ENCODE results near the gene KCNMA1. TPM values are rescaled to one million over a fixed set of nuclear protein-coding genes. Genes with fewer than 3 reads are reported as not detected.

KCNMA1 gene
- polyA plus RNA-seq, 1 experiment = 21.4 TPM

DNA sequence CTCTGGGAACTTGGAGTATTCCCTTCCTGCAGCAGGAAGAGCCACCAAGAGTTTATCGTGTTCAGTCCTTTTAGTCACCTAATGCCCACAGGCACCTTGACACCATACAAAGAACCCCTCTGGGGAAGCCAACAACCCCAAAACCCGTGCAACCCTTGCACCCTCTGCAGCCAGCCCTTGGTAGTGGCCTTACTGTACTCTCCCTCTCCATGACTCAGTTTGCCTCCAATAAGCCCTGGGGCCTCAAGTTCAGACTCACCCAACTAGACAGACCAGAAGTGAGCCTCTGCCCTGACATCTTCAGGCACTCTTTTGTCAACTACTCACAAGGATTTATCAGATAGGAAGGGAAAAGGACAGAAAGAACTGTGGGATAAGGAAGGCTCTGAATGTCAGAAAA lies 30.9 kb downstream of the KCNMA1 start:
- ChIA-PET CTCF (interaction anchor here (1.7 kb wide), 1 partner anchor 104 kb away, joined by 3 read pairs; no protein-coding TSS in a partner anchor), POLR2A (no interaction called here)
- no peak for DNase-seq (ENCODE audit: low read depth)
- Histone ChIP-seq H3K4me3 (ENCODE audit: low read depth, low read length) (no peak overlapping the region), H3K27me3 (ENCODE audit: control insufficient read depth, insufficient read depth, low read length) (no peaks in the 10 kb centered on the region), H3K36me3 (ENCODE audit: control insufficient read depth, insufficient read depth, low read length) (peaks cover 1% of the 10 kb centered on the region; the same call in 1 of the 2 replicates)
- TF ChIP-seq, protein P1, sequence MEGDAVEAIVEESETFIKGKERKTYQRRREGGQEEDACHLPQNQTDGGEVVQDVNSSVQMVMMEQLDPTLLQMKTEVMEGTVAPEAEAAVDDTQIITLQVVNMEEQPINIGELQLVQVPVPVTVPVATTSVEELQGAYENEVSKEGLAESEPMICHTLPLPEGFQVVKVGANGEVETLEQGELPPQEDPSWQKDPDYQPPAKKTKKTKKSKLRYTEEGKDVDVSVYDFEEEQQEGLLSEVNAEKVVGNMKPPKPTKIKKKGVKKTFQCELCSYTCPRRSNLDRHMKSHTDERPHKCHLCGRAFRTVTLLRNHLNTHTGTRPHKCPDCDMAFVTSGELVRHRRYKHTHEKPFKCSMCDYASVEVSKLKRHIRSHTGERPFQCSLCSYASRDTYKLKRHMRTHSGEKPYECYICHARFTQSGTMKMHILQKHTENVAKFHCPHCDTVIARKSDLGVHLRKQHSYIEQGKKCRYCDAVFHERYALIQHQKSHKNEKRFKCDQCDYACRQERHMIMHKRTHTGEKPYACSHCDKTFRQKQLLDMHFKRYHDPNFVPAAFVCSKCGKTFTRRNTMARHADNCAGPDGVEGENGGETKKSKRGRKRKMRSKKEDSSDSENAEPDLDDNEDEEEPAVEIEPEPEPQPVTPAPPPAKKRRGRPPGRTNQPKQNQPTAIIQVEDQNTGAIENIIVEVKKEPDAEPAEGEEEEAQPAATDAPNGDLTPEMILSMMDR (IDR thresholded peaks at IDR 0.05; ENCODE audit: insufficient read depth, low read depth, low read length) = no peak

DNA sequence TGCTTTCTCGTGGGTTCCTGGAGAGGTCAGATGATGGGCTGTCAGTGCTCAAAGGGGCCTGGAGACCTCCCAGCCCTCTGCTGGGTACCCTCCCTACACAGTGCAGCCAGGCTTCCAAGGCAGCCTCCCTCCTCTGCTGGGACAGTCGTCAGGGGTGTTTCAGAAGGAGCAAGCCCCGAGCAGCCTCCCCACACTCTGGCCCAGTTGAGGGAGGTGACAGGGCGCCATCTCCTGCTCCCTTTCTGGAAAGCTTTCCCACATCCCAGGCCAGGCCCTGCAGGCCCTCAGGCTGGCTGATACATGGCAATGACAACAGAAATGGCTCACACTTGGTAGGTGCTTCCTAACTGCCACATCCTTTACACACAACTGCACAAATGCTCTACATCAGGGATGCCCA lies 32.1 kb downstream of the KCNMA1 start:
- ChIA-PET CTCF (interaction anchor here (0.9 to 1.8 kb wide), 7 partner anchors 8 to 431 kb away, joined by 4 to 9 read pairs (median 4); no protein-coding TSS in a partner anchor), POLR2A (no interaction called here)
- H3K4me3 ChIP-seq (ENCODE audit: low read depth, low read length) = no peak overlapping the region
- H3K36me3 ChIP-seq (ENCODE audit: control insufficient read depth, insufficient read depth, low read length) = peaks cover 1% of the 10 kb centered on the region; the same call in 1 of the 2 replicates
- no peak for DNase-seq (ENCODE audit: low read depth)
- H3K27me3 ChIP-seq (ENCODE audit: control insufficient read depth, insufficient read depth, low read length) = no peaks in the 10 kb centered on the region
- TF ChIP-seq, protein P1 (IDR thresholded peaks at IDR 0.05; ENCODE audit: insufficient read depth, low read depth, low read length) = peak; percentile 25; the same call in 1 of the 2 replicates

DNA sequence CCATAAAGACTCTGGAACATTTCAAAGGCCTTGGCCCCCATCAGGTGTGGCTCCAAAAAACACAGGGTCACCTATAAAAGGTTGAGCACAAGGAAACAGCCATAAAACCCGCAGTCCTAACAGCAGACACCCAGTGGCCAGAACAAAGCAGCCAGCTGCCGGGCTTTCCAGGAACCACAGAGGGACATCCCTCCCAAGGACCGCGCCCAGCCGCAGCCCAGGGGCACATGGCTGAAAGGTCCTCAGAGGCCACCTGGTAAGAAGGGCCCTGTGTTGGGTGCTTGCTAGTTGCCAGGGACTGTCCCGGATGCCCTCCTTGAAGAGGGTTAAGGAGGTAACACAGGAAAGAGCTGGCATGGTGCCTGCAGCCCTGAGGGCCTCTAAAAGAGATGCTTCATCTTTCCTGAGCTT lies 32.7 kb downstream of the KCNMA1 start:
- TF ChIP-seq, protein P1 (IDR thresholded peaks at IDR 0.05; ENCODE audit: insufficient read depth, low read depth, low read length) = no peak
- DNase-seq (ENCODE audit: low read depth) = no peak
- Histone ChIP-seq H3K4me3 (ENCODE audit: low read depth, low read length) (no peak overlapping the region), H3K36me3 (ENCODE audit: control insufficient read depth, insufficient read depth, low read length) (peaks cover 1% of the 10 kb centered on the region; the same call in 1 of the 2 replicates), H3K27me3 (ENCODE audit: control insufficient read depth, insufficient read depth, low read length) (no peaks in the 10 kb centered on the region)
- ChIA-PET CTCF (interaction anchor here (0.9 to 1.8 kb wide), 7 partner anchors 9 to 431 kb away, joined by 4 to 9 read pairs (median 4); no protein-coding TSS in a partner anchor), POLR2A (no interaction called here)

- DNase-seq (ENCODE audit: low read depth) = no peak
- POLR2A ChIA-PET = no interaction called here
- H3K36me3 ChIP-seq (ENCODE audit: control insufficient read depth, insufficient read depth, low read length) = peaks cover 1% of the 10 kb centered on the region; the same call in 1 of the 2 replicates
- CTCF ChIA-PET = interaction anchor here (1.0 to 2.7 kb wide), 4 partner anchors 10 to 430 kb away, joined by 3 to 9 read pairs (median 6); no protein-coding TSS in a partner anchor
- TF ChIP-seq, protein P1 (IDR thresholded peaks at IDR 0.05; ENCODE audit: insufficient read depth, low read depth, low read length) = no peak
- no peaks in the 10 kb centered on the region for H3K27me3 ChIP-seq (ENCODE audit: control insufficient read depth, insufficient read depth, low read length)
- H3K4me3 ChIP-seq (ENCODE audit: low read depth, low read length) = no peak overlapping the region
Measured at GRCh38 chr10:77604063-77604462, 33.5 kb downstream of the KCNMA1 start.

DNA sequence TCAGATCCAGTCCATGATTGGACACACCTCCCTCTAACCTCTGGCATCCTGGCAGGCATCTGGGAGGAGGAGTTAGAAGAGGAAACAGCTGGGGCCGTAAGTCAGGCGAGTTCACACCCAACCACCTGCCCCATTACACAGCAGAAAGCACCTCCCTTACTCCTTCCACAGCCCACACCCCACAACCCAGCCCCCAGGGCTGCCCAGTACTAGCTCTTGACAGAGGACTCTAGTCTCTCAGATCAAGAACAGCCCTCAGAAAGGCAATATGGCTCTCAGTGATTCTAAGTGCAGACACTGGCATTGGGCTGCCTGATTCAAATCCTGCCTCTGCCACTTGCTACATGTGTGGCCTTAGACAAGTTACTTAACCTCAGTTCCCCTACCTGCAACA lies 34.1 kb downstream of the KCNMA1 start:
- Histone ChIP-seq H3K27me3 (ENCODE audit: control insufficient read depth, insufficient read depth, low read length) (no peaks in the 10 kb centered on the region), H3K36me3 (ENCODE audit: control insufficient read depth, insufficient read depth, low read length) (peaks cover 1% of the 10 kb centered on the region; the same call in 1 of the 2 replicates), H3K4me3 (ENCODE audit: low read depth, low read length) (no peak overlapping the region)
- CTCF ChIA-PET = interaction anchor here (0.9 to 2.7 kb wide), 3 partner anchors 38 to 430 kb away, joined by 3 to 9 read pairs (median 3); no protein-coding TSS in a partner anchor
- TF ChIP-seq, protein P1 (IDR thresholded peaks at IDR 0.05; ENCODE audit: insufficient read depth, low read depth, low read length) = no peak
- DNase-seq (ENCODE audit: low read depth) = no peak
- POLR2A ChIA-PET = no interaction called here
